IMR-90 (cell line): ENCODE data around the gene TSEN15. TPM values are rescaled to one million over a fixed set of nuclear protein-coding genes. Genes with fewer than 3 reads are reported as not detected.

Experiments used
- ATAC-seq: fragments of 200-7000 bp; cut with Tn5 transposase; 2 replicates; pipeline ENCODE4 v1.9.1; 2020; ENCODE audit warnings: low read depth, mild to moderate bottlenecking, moderate library complexity
- BruUV-seq: library from RNA; stranded (reverse); fragments of 400-500 nt; replicated peaks from 2 replicates; lab custom pipeline; 2021; lab: Mats Ljungman, UMichigan
- CTCF ChIA-PET: fragments of 300-600 bp; formaldehyde crosslinking; extraction: SDS; loops from one replicate; lab custom pipeline; 2021; ENCODE audit warnings: antibody characterized with exemption; lab: Yijun Ruan, JAX
- POLR2A ChIA-PET: fragments of 300-600 bp; sonication (Branson Sonifier 250); formaldehyde crosslinking; loops from one replicate; lab custom pipeline; 2022; ENCODE audit warnings: antibody characterized with exemption; ENCODE audit not compliant: unreplicated experiment; lab: Charles Lee
- DNase-seq: peaks from one replicate; pipeline ENCODE4 v3.0.0; 2013
- H2AFZ ChIP-seq: replicated peaks from 2 replicates; pipeline ENCODE3; 2013; ENCODE audit warnings: low read length, mild to moderate bottlenecking; ENCODE audit not compliant: poor library complexity
- H2AK5ac ChIP-seq: 2 replicates; pipeline ENCODE4 v1.6.1; 2013; ENCODE audit warnings: low read depth, low read length, inconsistent platforms
- H2AK9ac ChIP-seq: replicated peaks from 2 replicates; pipeline ENCODE3; 2013; ENCODE audit warnings: mild to moderate bottlenecking, low read depth, low read length, moderate library complexity; ENCODE audit not compliant: poor library complexity
- H2BK120ac ChIP-seq: 2 replicates; pipeline ENCODE4 v1.6.1; 2013; ENCODE audit warnings: low read depth, low read length, inconsistent platforms
- H2BK15ac ChIP-seq: 3 replicates; pipeline ENCODE4 v1.6.1; 2013; ENCODE audit warnings: low read depth, low read length, inconsistent platforms
- H2BK20ac ChIP-seq: 2 replicates; pipeline ENCODE4 v1.6.1; 2013; ENCODE audit warnings: low read depth, mild to moderate bottlenecking, inconsistent platforms, low read length, moderate library complexity
- H2BK5ac ChIP-seq: 2 replicates; pipeline ENCODE4 v1.6.1; 2013; ENCODE audit warnings: mild to moderate bottlenecking, low read depth, low read length, inconsistent platforms; ENCODE audit not compliant: poor library complexity, severe bottlenecking
- H3K14ac ChIP-seq: replicated peaks from 2 replicates; pipeline ENCODE4 v1.6.1; 2013; ENCODE audit warnings: low read depth, low read length, inconsistent platforms
- H3K18ac ChIP-seq: 2 replicates; pipeline ENCODE4 v1.6.1; 2013; ENCODE audit warnings: low read depth, low read length, control low read depth
- H3K23ac ChIP-seq: 2 replicates; pipeline ENCODE4 v1.6.1; 2013; ENCODE audit warnings: low read depth, low read length, inconsistent platforms
- H3K27ac ChIP-seq: 2 replicates; pipeline ENCODE4 v1.5.1; 2013; ENCODE audit warnings: mild to moderate bottlenecking, control low read depth, low read length; ENCODE audit not compliant: insufficient read depth
- H3K27me3 ChIP-seq: 2 replicates; pipeline ENCODE4 v1.6.1; 2013; ENCODE audit warnings: low read length; ENCODE audit not compliant: control insufficient read depth, insufficient read depth
- H3K36me3 ChIP-seq: 2 replicates; pipeline ENCODE4 v1.6.1; 2013; ENCODE audit warnings: low read length, mixed read lengths; ENCODE audit not compliant: control insufficient read depth, insufficient read depth
- H3K4ac ChIP-seq: 2 replicates; pipeline ENCODE4 v1.6.1; 2013; ENCODE audit warnings: low read depth, low read length, inconsistent platforms
- H3K4me1 ChIP-seq: 2 replicates; pipeline ENCODE4 v1.6.1; 2013; ENCODE audit warnings: low read length, mixed read lengths; ENCODE audit not compliant: control insufficient read depth, insufficient read depth
- H3K4me2 ChIP-seq: 2 replicates; pipeline ENCODE4 v1.6.1; 2013; ENCODE audit warnings: low read depth, mild to moderate bottlenecking, control low read depth, low read length, moderate library complexity
- H3K4me3 ChIP-seq: 2 replicates; pipeline ENCODE4 v1.5.1; 2013; ENCODE audit warnings: low read depth, mild to moderate bottlenecking, control low read depth, low read length, moderate library complexity; ENCODE audit not compliant: insufficient read depth
- H3K56ac ChIP-seq: 2 replicates; pipeline ENCODE4 v1.6.1; 2013; ENCODE audit warnings: low read length, inconsistent platforms; ENCODE audit not compliant: insufficient read depth; ENCODE audit errors: extremely low read depth
- H3K79me1 ChIP-seq, 2 experiments: 2 replicates each; pipeline ENCODE4 v1.6.1; 2013; ENCODE audit warnings: low read length in 2 of 2, inconsistent platforms in 1 of 2, low read depth in 1 of 2
- H3K9ac ChIP-seq: 2 replicates; pipeline ENCODE4 v1.6.1; 2013; ENCODE audit warnings: low read depth, low read length, control low read depth
- H3K9me1 ChIP-seq: 2 replicates; pipeline ENCODE4 v1.6.1; 2013; ENCODE audit warnings: low read length, inconsistent platforms; ENCODE audit not compliant: insufficient read depth
- H3K9me3 ChIP-seq: 2 replicates; pipeline ENCODE4 v1.6.1; 2013; ENCODE audit warnings: low read length; ENCODE audit not compliant: control insufficient read depth, insufficient read depth
- H4K20me1 ChIP-seq: 2 replicates; pipeline ENCODE4 v1.6.1; 2013; ENCODE audit warnings: low read length, inconsistent platforms; ENCODE audit not compliant: insufficient read depth
- H4K5ac ChIP-seq: 2 replicates; pipeline ENCODE4 v1.6.1; 2013; ENCODE audit warnings: mild to moderate bottlenecking, low read depth, low read length, control low read depth
- H4K8ac ChIP-seq, 2 experiments: 2 replicates each; pipeline ENCODE4 v1.6.1; 2013; ENCODE audit warnings: low read depth in 2 of 2, low read length in 2 of 2, control low read depth in 1 of 2, inconsistent platforms in 1 of 2
- H4K91ac ChIP-seq: 2 replicates; pipeline ENCODE4 v1.6.1; 2013; ENCODE audit warnings: low read depth, low read length, inconsistent platforms; ENCODE audit not compliant: insufficient read depth
- BHLHE40 ChIP-seq: fragments of 150-350 bp; IDR thresholded peaks from 2 replicates; pipeline ENCODE4 v1.6.1; 2016; ENCODE audit warnings: mild to moderate bottlenecking, low read depth, low read length
- CEBPB ChIP-seq: IDR thresholded peaks from 2 replicates; pipeline ENCODE4 v1.6.1; 2012; ENCODE audit warnings: low read depth, low read length, improper control_type of control experiment
- CHD1 ChIP-seq: IDR thresholded peaks from 2 replicates; pipeline ENCODE4 v1.6.1; 2012; ENCODE audit warnings: low read depth, low read length, improper control_type of control experiment
- FOS ChIP-seq: fragments of 150-350 bp; IDR thresholded peaks from 2 replicates; pipeline ENCODE4 v1.6.1; 2016; ENCODE audit warnings: low read depth, low read length
- MAFK ChIP-seq: IDR thresholded peaks from 2 replicates; pipeline ENCODE4 v1.6.1; 2012; ENCODE audit warnings: low read depth, low read length, improper control_type of control experiment
- MAZ ChIP-seq: IDR thresholded peaks from 2 replicates; pipeline ENCODE4 v1.6.1; 2012; ENCODE audit warnings: low read depth, mild to moderate bottlenecking, low read length, improper control_type of control experiment, moderate library complexity, borderline replicate concordance
- MXI1 ChIP-seq: IDR thresholded peaks from 2 replicates; pipeline ENCODE4 v1.6.1; 2012; ENCODE audit warnings: low read depth, mild to moderate bottlenecking, low read length, moderate library complexity, borderline replicate concordance
- NFE2L2 ChIP-seq: fragments of 150-350 bp; IDR thresholded peaks from 2 replicates; pipeline ENCODE4 v1.6.1; 2016; ENCODE audit warnings: low read depth, mild to moderate bottlenecking, low read length
- POLR2A ChIP-seq: IDR thresholded peaks from 2 replicates; pipeline ENCODE4 v1.6.1; 2012; ENCODE audit warnings: mild to moderate bottlenecking, low read depth, low read length
- RAD21 ChIP-seq: IDR thresholded peaks from 2 replicates; pipeline ENCODE4 v1.6.1; 2012; ENCODE audit warnings: low read length, improper control_type of control experiment
- RCOR1 ChIP-seq: IDR thresholded peaks from 2 replicates; pipeline ENCODE4 v1.6.1; 2012; ENCODE audit warnings: mild to moderate bottlenecking, low read length, improper control_type of control experiment; ENCODE audit not compliant: insufficient replicate concordance
- RFX5 ChIP-seq: IDR thresholded peaks from 2 replicates; pipeline ENCODE4 v1.8.0; 2012; ENCODE audit warnings: low read depth, mild to moderate bottlenecking, low read length, moderate library complexity
- SMC3 ChIP-seq: fragments of 150-350 bp; IDR thresholded peaks from 2 replicates; pipeline ENCODE4 v1.6.1; 2016; ENCODE audit warnings: low read depth, mild to moderate bottlenecking, antibody characterized with exemption, low read length, moderate library complexity
- WGBS, 2 experiments: methylation state at CpG; one replicate each; pipeline versions ENCODE4 v1.1.5 to v1.1.7; 2013; ENCODE audit warnings: missing lambda C conversion rate in 2 of 2; ENCODE audit not compliant: insufficient read length in 1 of 2; ENCODE audit errors: extremely low coverage in 2 of 2; 5-methylcytosine and 5-hydroxymethylcytosine counted together
- dilution Hi-C: fragments of 300-500 bp; cut with HindIII; formaldehyde crosslinking; loops from one replicate; pipeline ENCODE4 v1.14.3; 2018; ENCODE audit warnings: low sequenced_read_pairs; ENCODE audit not compliant: unreplicated experiment
- in situ Hi-C: fragments of 300-500 bp; cut with MboI; formaldehyde crosslinking; loops from 3 replicates; pipeline ENCODE4 v1.14.3; 2019; ENCODE audit warnings: low sequenced_read_pairs, inconsistent platforms, mixed read lengths
- intact Hi-C: fragments of 100-400 bp; cut with micrococcal nuclease; formaldehyde crosslinking; loops from 2 replicates; pipeline ENCODE4 v1.10.0; 2022
- polyA plus RNA-seq, 3 experiments: library from polyadenylated mRNA; depleted of rRNA; stranded (reverse); fragments of >200 nt; gene quantifications; 2 replicates each; pipeline ENCODE4 v1.2.3, GENCODE V29; 2012; ENCODE audit warnings: low replicate concordance in 1 of 3
- total RNA-seq: library from RNA; depleted of rRNA; stranded (reverse); fragments of >200 nt; gene quantifications from 2 replicates; pipeline ENCODE4 v1.2.3, GENCODE V29; 2012
- TF ChIP-seq, protein P1 (sequence below): fragments of 150-350 bp; IDR thresholded peaks from 2 replicates; pipeline ENCODE4 v1.6.1; 2017; ENCODE audit warnings: mild to moderate bottlenecking, antibody characterized with exemption, low read length, low read depth
- TF ChIP-seq, protein P2 (sequence below): fragments of 150-350 bp; IDR thresholded peaks from 2 replicates; pipeline ENCODE4 v1.6.1; 2016; ENCODE audit warnings: low read depth, mild to moderate bottlenecking, low read length, moderate library complexity, borderline replicate concordance
- TF ChIP-seq, protein P3 (sequence below): conservative IDR thresholded peaks from 2 replicates; pipeline ENCODE4 v1.5.1; 2012; ENCODE audit warnings: mild to moderate bottlenecking, low read depth, low read length, improper control_type of control experiment

The TSEN15 gene
- total and polyA plus RNA-seq, 2 of the 4 experiments (the other 2 are of a cell fraction): 32.4 to 45.0 TPM

DNA sequence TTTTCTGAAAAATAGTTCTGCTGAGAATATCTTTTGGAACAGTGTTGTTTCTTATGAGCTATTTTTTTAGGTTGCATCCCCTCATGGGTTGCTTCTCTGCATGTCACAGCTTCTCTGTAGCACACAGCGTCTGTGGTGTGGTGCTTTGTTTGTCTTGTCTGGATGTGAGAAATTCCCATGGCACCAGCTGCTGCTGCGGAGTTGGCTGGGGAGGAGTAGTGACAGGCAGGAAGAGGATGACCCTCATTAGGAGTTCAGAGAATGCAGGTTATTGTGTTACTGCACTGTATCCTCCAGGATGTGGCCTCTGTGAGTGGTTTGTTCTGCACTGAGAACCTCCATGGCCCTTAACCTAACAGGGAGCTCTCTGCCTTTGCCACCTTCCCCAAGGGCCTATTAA lies 64.8 kb downstream of the TSEN15 start:
- in situ Hi-C loops (no loop called here), intact Hi-C loops (no loop called here), dilution Hi-C loops (no loop called here)
- H4K8ac ChIP-seq: no peak overlapping the region
- no peak overlapping the region for H3K23ac ChIP-seq
- peak overlapping the region; percentile 41; the same call in 1 of the 3 replicates for H2BK15ac ChIP-seq
- H2AK9ac ChIP-seq: no peak overlapping the region
- H3K79me1 ChIP-seq: no peaks in the 10 kb centered on the region
- DNase-seq (no peak), ATAC-seq (no peak)
- no peak overlapping the region for H4K91ac ChIP-seq
- no peaks in the 10 kb centered on the region for H3K27me3 ChIP-seq
- peak overlapping the region; percentile 36; the same call in 1 of the 2 replicates for H2AK5ac ChIP-seq
- no peak overlapping the region for H3K56ac ChIP-seq
- peaks cover 9% of the 10 kb centered on the region; the same call in 1 of the 2 replicates for H3K9me1 ChIP-seq
- ChIA-PET POLR2A (no interaction called here), CTCF (interaction anchor here (0.7 kb wide), 1 partner anchor 9 kb away, joined by 3 read pairs; no protein-coding TSS in a partner anchor)
- H2AFZ ChIP-seq: no peak overlapping the region
- TF ChIP-seq POLR2A (no peak), CEBPB (no peak), MXI1 (no peak), MAZ (no peak), SMC3 (no peak), BHLHE40 (no peak), RCOR1 (no peak), NFE2L2 (no peak), FOS (no peak), MAFK (no peak), RAD21 (no peak), CHD1 (no peak), RFX5 (no peak)
- TF ChIP-seq, protein P1, sequence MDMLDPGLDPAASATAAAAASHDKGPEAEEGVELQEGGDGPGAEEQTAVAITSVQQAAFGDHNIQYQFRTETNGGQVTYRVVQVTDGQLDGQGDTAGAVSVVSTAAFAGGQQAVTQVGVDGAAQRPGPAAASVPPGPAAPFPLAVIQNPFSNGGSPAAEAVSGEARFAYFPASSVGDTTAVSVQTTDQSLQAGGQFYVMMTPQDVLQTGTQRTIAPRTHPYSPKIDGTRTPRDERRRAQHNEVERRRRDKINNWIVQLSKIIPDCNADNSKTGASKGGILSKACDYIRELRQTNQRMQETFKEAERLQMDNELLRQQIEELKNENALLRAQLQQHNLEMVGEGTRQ: no peak
- TF ChIP-seq, protein P2, sequence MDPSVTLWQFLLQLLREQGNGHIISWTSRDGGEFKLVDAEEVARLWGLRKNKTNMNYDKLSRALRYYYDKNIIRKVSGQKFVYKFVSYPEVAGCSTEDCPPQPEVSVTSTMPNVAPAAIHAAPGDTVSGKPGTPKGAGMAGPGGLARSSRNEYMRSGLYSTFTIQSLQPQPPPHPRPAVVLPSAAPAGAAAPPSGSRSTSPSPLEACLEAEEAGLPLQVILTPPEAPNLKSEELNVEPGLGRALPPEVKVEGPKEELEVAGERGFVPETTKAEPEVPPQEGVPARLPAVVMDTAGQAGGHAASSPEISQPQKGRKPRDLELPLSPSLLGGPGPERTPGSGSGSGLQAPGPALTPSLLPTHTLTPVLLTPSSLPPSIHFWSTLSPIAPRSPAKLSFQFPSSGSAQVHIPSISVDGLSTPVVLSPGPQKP: no peak
- TF ChIP-seq, protein P3, sequence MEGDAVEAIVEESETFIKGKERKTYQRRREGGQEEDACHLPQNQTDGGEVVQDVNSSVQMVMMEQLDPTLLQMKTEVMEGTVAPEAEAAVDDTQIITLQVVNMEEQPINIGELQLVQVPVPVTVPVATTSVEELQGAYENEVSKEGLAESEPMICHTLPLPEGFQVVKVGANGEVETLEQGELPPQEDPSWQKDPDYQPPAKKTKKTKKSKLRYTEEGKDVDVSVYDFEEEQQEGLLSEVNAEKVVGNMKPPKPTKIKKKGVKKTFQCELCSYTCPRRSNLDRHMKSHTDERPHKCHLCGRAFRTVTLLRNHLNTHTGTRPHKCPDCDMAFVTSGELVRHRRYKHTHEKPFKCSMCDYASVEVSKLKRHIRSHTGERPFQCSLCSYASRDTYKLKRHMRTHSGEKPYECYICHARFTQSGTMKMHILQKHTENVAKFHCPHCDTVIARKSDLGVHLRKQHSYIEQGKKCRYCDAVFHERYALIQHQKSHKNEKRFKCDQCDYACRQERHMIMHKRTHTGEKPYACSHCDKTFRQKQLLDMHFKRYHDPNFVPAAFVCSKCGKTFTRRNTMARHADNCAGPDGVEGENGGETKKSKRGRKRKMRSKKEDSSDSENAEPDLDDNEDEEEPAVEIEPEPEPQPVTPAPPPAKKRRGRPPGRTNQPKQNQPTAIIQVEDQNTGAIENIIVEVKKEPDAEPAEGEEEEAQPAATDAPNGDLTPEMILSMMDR: no peak
- peaks cover 7% of the 10 kb centered on the region for H3K4me1 ChIP-seq
- H4K20me1 ChIP-seq: no peaks in the 10 kb centered on the region
- H3K4me3 ChIP-seq: no peak overlapping the region
- no peaks in the 10 kb centered on the region for H3K36me3 ChIP-seq
- no peak overlapping the region for H2BK5ac ChIP-seq
- no peak overlapping the region for H3K4ac ChIP-seq
- BruUV-seq: no TSS peak
- H3K4me2 ChIP-seq: no peak overlapping the region
- H3K9me3 ChIP-seq: no peaks in the 10 kb centered on the region
- H4K5ac ChIP-seq: no peak overlapping the region
- no peak overlapping the region for H3K18ac ChIP-seq
- no peak overlapping the region for H3K14ac ChIP-seq
- no peak overlapping the region for H3K27ac ChIP-seq
- H2BK120ac ChIP-seq: no peak overlapping the region
- no peak overlapping the region for H2BK20ac ChIP-seq
- H3K9ac ChIP-seq: no peak overlapping the region
- WGBS, 2 experiments: no CpG with 5 or more reads among the region's 2 CpGs
